MM.1S (cell line): Measurements from ENCODE around the gene ATP8B3.

ENCODE experiments used
- DNase-seq: peaks from one replicate; pipeline ENCODE4 v3.0.0-alpha.2; 2015
- H2AFZ ChIP-seq: fragments of 300-600 bp; sonication (generic); 2 replicates; pipeline ENCODE4 v1.6.0; 2016; ENCODE audit warnings: antibody characterized with exemption, low read length
- H3F3A ChIP-seq: fragments of 300-600 bp; sonication (generic); 2 replicates; pipeline ENCODE4 v1.6.1; 2016; ENCODE audit warnings: mild to moderate bottlenecking, antibody characterized with exemption, low read length, moderate library complexity, mixed read lengths; ENCODE audit not compliant: insufficient read depth
- H3K27ac ChIP-seq: fragments of 300-600 bp; sonication (generic); 2 replicates; pipeline ENCODE4 v1.5.1; 2016; ENCODE audit warnings: mild to moderate bottlenecking, low read length
- H3K27me3 ChIP-seq: fragments of 300-600 bp; sonication (generic); replicated peaks from 2 replicates; pipeline ENCODE4 v1.6.0; 2016; ENCODE audit warnings: low read length; ENCODE audit not compliant: insufficient read depth
- H3K36me3 ChIP-seq: fragments of 300-600 bp; sonication (generic); replicated peaks from 2 replicates; pipeline ENCODE4 v1.6.1; 2016; ENCODE audit warnings: mild to moderate bottlenecking, low read length, mixed read lengths; ENCODE audit not compliant: insufficient read depth
- H3K4me1 ChIP-seq: fragments of 300-600 bp; sonication (generic); 2 replicates; pipeline ENCODE4 v1.6.1; 2016; ENCODE audit warnings: low read length, mixed read lengths
- H3K4me2 ChIP-seq: fragments of 300-600 bp; sonication (generic); 2 replicates; pipeline ENCODE4 v1.6.0; 2016; ENCODE audit warnings: low read depth, low read length
- H3K4me3 ChIP-seq: fragments of 300-600 bp; sonication (generic); 2 replicates; pipeline ENCODE4 v1.5.1; 2016; ENCODE audit warnings: low read length, mixed read lengths
- H3K79me2 ChIP-seq: fragments of 300-600 bp; sonication (generic); 2 replicates; pipeline ENCODE4 v1.6.1; 2016; ENCODE audit warnings: mixed run types, low read length, mixed read lengths
- H3K9ac ChIP-seq: fragments of 300-600 bp; sonication (generic); 2 replicates; pipeline ENCODE4 v1.6.1; 2016; ENCODE audit warnings: low read length, mixed read lengths
- H3K9me2 ChIP-seq: fragments of 300-600 bp; sonication (generic); replicated peaks from 2 replicates; pipeline ENCODE4 v1.6.1; 2016; ENCODE audit warnings: mild to moderate bottlenecking, low read length, mixed read lengths; ENCODE audit not compliant: insufficient read depth
- H3K9me3 ChIP-seq: fragments of 300-600 bp; sonication (generic); replicated peaks from 2 replicates; pipeline ENCODE4 v1.6.1; 2016; ENCODE audit warnings: mild to moderate bottlenecking, low read length, mixed read lengths; ENCODE audit not compliant: insufficient read depth
- H4K20me1 ChIP-seq: fragments of 300-600 bp; sonication (generic); 2 replicates; pipeline ENCODE4 v1.6.1; 2016; ENCODE audit warnings: mild to moderate bottlenecking, low read length, moderate library complexity, mixed read lengths; ENCODE audit not compliant: insufficient read depth
- EZH2 ChIP-seq: fragments of 300-600 bp; sonication (generic); optimal IDR thresholded peaks from 2 replicates; pipeline ENCODE3; 2017; ENCODE audit warnings: low read depth, mild to moderate bottlenecking, antibody characterized with exemption, low read length, mixed read lengths
- EZH2phosphoT487 ChIP-seq: fragments of 300-600 bp; sonication (generic); IDR thresholded peaks from 2 replicates; pipeline ENCODE4 v1.6.1; 2018; ENCODE audit warnings: antibody characterized with exemption, low read length
- TF ChIP-seq, protein P1 (sequence below): fragments of 300-600 bp; sonication (generic); IDR thresholded peaks from 2 replicates; pipeline ENCODE4 v1.5.1; 2016; ENCODE audit warnings: antibody characterized with exemption, low read length, mixed read lengths

ATP8B3 gene

DNA sequence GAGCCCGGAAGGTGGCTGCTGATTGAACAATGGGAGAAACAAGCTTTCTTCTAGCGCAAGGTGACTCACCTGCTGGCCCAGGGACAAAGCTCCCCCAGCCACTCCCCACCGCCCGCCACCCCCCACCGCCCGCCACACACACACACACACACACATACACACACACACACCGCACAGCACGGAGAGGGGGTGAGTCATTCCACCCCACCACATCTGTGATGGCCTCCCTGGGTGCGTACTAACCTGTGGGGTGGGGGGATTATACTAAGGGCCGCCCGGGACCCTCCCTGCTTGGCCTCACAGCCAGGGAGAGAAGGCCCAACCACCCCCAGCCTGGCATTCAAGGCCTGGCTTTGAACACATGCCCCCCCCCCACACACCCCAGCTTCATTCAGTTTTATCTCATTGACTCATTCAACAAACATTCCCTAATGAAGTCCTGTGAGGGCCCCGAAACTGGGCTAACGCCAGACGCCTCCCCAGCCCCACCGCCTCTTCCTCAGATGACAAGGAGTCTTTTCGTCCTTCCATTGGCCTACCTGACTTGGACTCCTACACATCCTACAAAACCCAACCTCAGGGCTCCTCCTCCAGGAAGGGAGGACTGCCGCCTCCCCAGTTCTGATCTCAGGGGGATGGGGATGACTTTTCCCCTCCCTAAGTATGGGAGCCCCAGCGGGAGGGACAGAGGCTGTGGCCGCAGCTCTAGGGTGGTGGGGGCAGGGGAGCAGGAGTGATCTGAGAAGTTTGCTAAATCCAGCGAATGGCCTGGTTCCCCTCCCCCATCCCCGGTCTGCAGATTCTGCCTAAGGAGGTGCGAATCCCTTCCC is 64.6 kb downstream of the ATP8B3 start:
- H3K36me3 ChIP-seq, result no peaks in the 10 kb centered on the region
- H3K9me2 ChIP-seq, result no peaks in the 10 kb centered on the region
- H3K27ac ChIP-seq, result no peak overlapping the region
- H2AFZ ChIP-seq, result no peak overlapping the region
- H3F3A ChIP-seq, result no peaks in the 10 kb centered on the region
- no peaks in the 10 kb centered on the region for H4K20me1 ChIP-seq
- H3K4me1 ChIP-seq, result no peaks in the 10 kb centered on the region
- H3K27me3 ChIP-seq, result peaks cover 91% of the 10 kb centered on the region
- H3K4me3 ChIP-seq, result no peak overlapping the region
- no peak overlapping the region for H3K9ac ChIP-seq
- DNase-seq, result no peak
- no peaks in the 10 kb centered on the region for H3K79me2 ChIP-seq
- H3K4me2 ChIP-seq, result no peak overlapping the region
- H3K9me3 ChIP-seq, result no peaks in the 10 kb centered on the region
- TF ChIP-seq, protein P1, sequence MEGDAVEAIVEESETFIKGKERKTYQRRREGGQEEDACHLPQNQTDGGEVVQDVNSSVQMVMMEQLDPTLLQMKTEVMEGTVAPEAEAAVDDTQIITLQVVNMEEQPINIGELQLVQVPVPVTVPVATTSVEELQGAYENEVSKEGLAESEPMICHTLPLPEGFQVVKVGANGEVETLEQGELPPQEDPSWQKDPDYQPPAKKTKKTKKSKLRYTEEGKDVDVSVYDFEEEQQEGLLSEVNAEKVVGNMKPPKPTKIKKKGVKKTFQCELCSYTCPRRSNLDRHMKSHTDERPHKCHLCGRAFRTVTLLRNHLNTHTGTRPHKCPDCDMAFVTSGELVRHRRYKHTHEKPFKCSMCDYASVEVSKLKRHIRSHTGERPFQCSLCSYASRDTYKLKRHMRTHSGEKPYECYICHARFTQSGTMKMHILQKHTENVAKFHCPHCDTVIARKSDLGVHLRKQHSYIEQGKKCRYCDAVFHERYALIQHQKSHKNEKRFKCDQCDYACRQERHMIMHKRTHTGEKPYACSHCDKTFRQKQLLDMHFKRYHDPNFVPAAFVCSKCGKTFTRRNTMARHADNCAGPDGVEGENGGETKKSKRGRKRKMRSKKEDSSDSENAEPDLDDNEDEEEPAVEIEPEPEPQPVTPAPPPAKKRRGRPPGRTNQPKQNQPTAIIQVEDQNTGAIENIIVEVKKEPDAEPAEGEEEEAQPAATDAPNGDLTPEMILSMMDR, result no peak
- TF ChIP-seq EZH2phosphoT487 (no peak), EZH2 (peak; percentile 41)

DNA sequence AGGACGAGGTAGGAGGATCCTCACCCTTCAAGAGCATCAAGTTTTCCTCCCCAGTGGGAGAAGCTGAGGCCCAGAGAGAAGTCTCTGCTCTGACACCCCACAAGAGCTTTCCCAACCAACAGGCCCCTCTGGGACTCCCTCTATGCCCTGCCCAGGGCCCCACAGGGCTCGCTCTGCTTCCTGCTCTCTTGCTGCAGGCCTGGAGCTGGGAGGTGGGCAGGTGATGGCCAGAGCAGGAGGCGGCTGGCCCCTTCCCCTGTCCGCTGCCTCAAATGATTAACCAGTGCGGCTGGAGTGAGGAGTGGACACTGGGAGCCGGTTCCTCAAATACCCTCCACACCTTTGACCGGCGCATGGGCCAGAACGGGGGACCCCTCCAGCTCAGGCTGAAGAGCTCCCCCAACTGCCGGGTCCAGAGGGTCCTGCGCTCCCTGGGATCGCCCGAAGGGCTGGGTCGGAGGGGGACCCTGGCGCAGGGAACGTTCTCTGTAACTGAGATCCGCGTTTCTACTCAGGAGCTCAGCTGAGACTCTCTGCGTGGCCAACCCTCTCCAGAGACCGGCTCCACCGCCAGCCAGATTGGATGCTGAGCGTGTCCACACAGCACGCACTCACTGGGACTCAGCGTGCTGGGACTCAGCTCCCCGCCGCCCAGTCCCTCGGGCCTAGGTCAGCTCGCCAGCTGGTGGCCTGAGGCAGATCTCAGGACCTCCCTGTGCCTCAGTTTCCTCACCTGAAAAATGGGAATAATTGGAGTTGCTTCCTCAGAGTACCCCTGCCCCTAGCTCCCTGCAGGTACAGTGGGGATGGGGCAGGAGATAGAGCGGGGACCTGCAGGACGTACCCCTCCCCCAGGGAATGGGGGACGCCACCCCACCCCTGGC is 65.4 kb downstream of the ATP8B3 start:
- H3K79me2 ChIP-seq, result no peaks in the 10 kb centered on the region
- H3K9me2 ChIP-seq, result no peaks in the 10 kb centered on the region
- H3K36me3 ChIP-seq, result no peaks in the 10 kb centered on the region
- no peak overlapping the region for H3K4me2 ChIP-seq
- no peak overlapping the region for H3K9ac ChIP-seq
- H3K27ac ChIP-seq, result no peak overlapping the region
- peaks cover 91% of the 10 kb centered on the region for H3K27me3 ChIP-seq
- no peaks in the 10 kb centered on the region for H3F3A ChIP-seq
- no peak overlapping the region for H3K4me3 ChIP-seq
- no peaks in the 10 kb centered on the region for H3K9me3 ChIP-seq
- no peaks in the 10 kb centered on the region for H3K4me1 ChIP-seq
- no peaks in the 10 kb centered on the region for H4K20me1 ChIP-seq
- DNase-seq, result no peak
- no peak overlapping the region for H2AFZ ChIP-seq
- TF ChIP-seq EZH2 (no peak), EZH2phosphoT487 (no peak)
- TF ChIP-seq, protein P1, result no peak

DNA sequence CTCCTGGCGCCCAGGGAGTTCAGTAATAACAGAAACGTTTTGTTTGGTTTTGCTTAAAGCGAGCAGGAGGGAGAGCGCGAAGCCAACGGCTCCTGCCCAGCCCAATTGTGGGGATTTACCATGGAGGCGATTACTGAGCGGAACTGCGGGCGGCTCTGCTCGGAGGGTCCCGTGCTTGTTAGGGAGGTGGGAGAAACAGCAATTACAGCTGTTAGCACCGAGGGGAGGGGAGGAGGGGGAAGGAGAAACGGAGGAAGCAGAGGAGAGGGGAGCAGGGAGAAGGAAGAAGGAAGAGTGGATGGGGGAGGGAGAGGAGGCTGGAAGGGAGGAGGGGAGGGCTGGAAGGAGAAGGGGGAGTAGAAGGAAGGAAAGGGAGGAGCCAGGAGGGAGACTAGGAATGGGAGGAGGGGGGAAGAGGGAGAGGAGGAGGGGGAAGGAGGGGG is 66.5 kb downstream of the ATP8B3 start:
- no peak overlapping the region for H2AFZ ChIP-seq

More for the DNA sequence above, 66.5 kb downstream of the ATP8B3 start:
- H3K27me3 ChIP-seq, result peaks cover 86% of the 10 kb centered on the region
- H3K9ac ChIP-seq, result no peak overlapping the region
- DNase-seq, result no peak
- no peaks in the 10 kb centered on the region for H3K4me1 ChIP-seq
- no peaks in the 10 kb centered on the region for H3K79me2 ChIP-seq
- H3K4me3 ChIP-seq, result no peak overlapping the region
- no peaks in the 10 kb centered on the region for H3K36me3 ChIP-seq
- TF ChIP-seq EZH2phosphoT487 (no peak), EZH2 (no peak)
- TF ChIP-seq, protein P1, result no peak
- H3K9me3 ChIP-seq, result no peaks in the 10 kb centered on the region
- H3K9me2 ChIP-seq, result no peaks in the 10 kb centered on the region
- no peak overlapping the region for H3K27ac ChIP-seq
- no peak overlapping the region for H3K4me2 ChIP-seq
- H3F3A ChIP-seq, result no peaks in the 10 kb centered on the region
- no peaks in the 10 kb centered on the region for H4K20me1 ChIP-seq
